ENCODE results near the gene SETD7.

Gene SETD7

DNA sequence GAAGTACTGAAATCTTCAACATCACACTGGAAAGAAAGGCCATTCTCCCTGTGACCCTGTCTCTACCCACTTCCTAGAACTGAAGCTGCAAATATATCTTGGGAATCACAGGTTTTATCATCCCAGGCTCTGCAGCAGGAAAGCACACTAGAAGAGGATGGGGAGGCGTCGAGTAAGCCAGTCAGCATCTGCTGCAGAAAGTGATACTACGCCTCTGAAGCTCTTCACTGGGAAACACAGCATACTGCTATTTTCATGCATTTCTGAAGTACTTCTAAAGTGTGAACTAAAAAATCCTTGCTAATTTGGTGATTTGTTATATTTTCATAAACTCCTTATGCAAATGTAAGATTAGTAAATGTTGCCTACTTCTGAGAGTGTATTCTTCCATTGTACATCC lies 73.0 kb downstream of the SETD7 start:
- no peaks in the 10 kb centered on the region for H3K79me2 ChIP-seq (ENCODE audit: insufficient read depth, low read length)
- H3K4me3 ChIP-seq (ENCODE audit: insufficient read depth, low read length, poor library complexity, severe bottlenecking) = no peak overlapping the region
- no peaks in the 10 kb centered on the region for H3K9me2 ChIP-seq (replicated peaks; ENCODE audit: insufficient read depth, low read length)
- no peaks in the 10 kb centered on the region for H3K27me3 ChIP-seq (ENCODE audit: low read length)
- no peaks in the 10 kb centered on the region; the same call in 1 of the 2 replicates for H3F3A ChIP-seq (ENCODE audit: insufficient read depth)
- no peaks in the 10 kb centered on the region for H3K9me3 ChIP-seq (ENCODE audit: insufficient read depth, low read length)
- TF ChIP-seq EZH2phosphoT487 (conservative IDR thresholded peaks at IDR 0.05; ENCODE audit: low read length) = no peak
- TF ChIP-seq, protein P1, sequence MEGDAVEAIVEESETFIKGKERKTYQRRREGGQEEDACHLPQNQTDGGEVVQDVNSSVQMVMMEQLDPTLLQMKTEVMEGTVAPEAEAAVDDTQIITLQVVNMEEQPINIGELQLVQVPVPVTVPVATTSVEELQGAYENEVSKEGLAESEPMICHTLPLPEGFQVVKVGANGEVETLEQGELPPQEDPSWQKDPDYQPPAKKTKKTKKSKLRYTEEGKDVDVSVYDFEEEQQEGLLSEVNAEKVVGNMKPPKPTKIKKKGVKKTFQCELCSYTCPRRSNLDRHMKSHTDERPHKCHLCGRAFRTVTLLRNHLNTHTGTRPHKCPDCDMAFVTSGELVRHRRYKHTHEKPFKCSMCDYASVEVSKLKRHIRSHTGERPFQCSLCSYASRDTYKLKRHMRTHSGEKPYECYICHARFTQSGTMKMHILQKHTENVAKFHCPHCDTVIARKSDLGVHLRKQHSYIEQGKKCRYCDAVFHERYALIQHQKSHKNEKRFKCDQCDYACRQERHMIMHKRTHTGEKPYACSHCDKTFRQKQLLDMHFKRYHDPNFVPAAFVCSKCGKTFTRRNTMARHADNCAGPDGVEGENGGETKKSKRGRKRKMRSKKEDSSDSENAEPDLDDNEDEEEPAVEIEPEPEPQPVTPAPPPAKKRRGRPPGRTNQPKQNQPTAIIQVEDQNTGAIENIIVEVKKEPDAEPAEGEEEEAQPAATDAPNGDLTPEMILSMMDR (IDR thresholded peaks at IDR 0.05; ENCODE audit: insufficient read depth, low read length, poor library complexity, severe bottlenecking) = no peak
- no peak overlapping the region for H3K27ac ChIP-seq (ENCODE audit: low read depth, low read length)
- no peaks in the 10 kb centered on the region for H3K36me3 ChIP-seq (ENCODE audit: low read length)
- no peak overlapping the region for H2AFZ ChIP-seq (ENCODE audit: low read depth, low read length, severe bottlenecking)
- H4K20me1 ChIP-seq (ENCODE audit: low read depth, low read length) = no peaks in the 10 kb centered on the region
- no peak overlapping the region for H3K4me2 ChIP-seq (ENCODE audit: low read depth, low read length, poor library complexity, severe bottlenecking)
- no peak overlapping the region for H3K9ac ChIP-seq (ENCODE audit: low read length)

DNA sequence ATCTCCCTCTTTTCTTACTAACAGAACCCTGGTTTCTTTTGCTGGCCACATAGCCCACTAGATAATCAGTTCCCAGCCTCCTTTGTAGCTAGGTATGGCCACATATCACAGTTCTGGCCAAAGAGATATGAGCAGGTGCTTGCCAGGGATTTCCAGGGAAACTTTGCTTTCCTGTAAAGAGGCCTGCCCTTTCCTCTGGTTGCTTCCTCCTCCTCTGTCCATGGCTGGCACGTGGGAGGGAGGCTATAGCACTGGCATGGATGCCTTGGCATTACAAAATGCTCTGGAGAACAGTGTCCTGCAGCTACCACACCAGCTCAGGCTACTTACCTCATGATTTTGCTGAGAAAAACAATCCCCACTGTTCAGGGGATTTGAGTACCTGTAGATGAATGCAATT lies 74.6 kb downstream of the SETD7 start:
- Histone ChIP-seq H3F3A (ENCODE audit: insufficient read depth) (no peaks in the 10 kb centered on the region), H3K4me3 (ENCODE audit: insufficient read depth, low read length, poor library complexity, severe bottlenecking) (no peak overlapping the region), H2AFZ (ENCODE audit: low read depth, low read length, severe bottlenecking) (no peak overlapping the region), H3K36me3 (ENCODE audit: low read length) (no peaks in the 10 kb centered on the region), H3K9me3 (ENCODE audit: insufficient read depth, low read length) (no peaks in the 10 kb centered on the region), H3K79me2 (ENCODE audit: insufficient read depth, low read length) (no peaks in the 10 kb centered on the region), H4K20me1 (ENCODE audit: low read depth, low read length) (no peaks in the 10 kb centered on the region), H3K27ac (ENCODE audit: low read depth, low read length) (no peak overlapping the region), H3K4me2 (ENCODE audit: low read depth, low read length, poor library complexity, severe bottlenecking) (no peak overlapping the region), H3K27me3 (ENCODE audit: low read length) (no peaks in the 10 kb centered on the region), H3K9ac (ENCODE audit: low read length) (no peak overlapping the region), H3K9me2 (replicated peaks; ENCODE audit: insufficient read depth, low read length) (no peaks in the 10 kb centered on the region)
- TF ChIP-seq, protein P1 (IDR thresholded peaks at IDR 0.05; ENCODE audit: insufficient read depth, low read length, poor library complexity, severe bottlenecking) = no peak
- TF ChIP-seq EZH2phosphoT487 (conservative IDR thresholded peaks at IDR 0.05; ENCODE audit: low read length) = no peak

DNA sequence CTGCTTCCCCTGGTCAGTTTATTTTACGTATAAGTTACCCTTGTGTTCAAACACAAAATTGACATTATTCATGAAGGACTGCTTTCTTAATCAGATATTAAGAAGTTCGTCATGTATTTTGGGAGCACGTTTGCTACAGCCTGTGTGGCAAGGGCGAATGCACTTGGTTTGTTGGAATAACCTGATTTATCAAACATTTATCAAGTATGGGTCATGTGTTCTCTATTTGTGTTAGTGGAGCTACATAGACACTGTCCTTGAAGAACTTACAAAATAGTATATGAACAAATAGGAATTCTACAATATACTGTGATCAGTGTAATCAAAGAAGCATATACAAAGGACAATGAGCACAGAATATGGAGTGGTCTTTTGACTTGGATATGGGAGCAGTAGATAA lies 79.7 kb downstream of the SETD7 start:
- Histone ChIP-seq H3K4me3 (ENCODE audit: insufficient read depth, low read length, poor library complexity, severe bottlenecking) (no peak overlapping the region), H4K20me1 (ENCODE audit: low read depth, low read length) (no peaks in the 10 kb centered on the region), H3K4me2 (ENCODE audit: low read depth, low read length, poor library complexity, severe bottlenecking) (no peak overlapping the region), H3K9ac (ENCODE audit: low read length) (no peak overlapping the region), H3K27ac (ENCODE audit: low read depth, low read length) (no peak overlapping the region), H3F3A (ENCODE audit: insufficient read depth) (no peaks in the 10 kb centered on the region), H2AFZ (ENCODE audit: low read depth, low read length, severe bottlenecking) (no peak overlapping the region), H3K36me3 (ENCODE audit: low read length) (peaks cover 3% of the 10 kb centered on the region; the same call in 1 of the 2 replicates), H3K27me3 (ENCODE audit: low read length) (no peaks in the 10 kb centered on the region), H3K9me2 (replicated peaks; ENCODE audit: insufficient read depth, low read length) (no peaks in the 10 kb centered on the region), H3K9me3 (ENCODE audit: insufficient read depth, low read length) (no peaks in the 10 kb centered on the region), H3K79me2 (ENCODE audit: insufficient read depth, low read length) (peaks cover 7% of the 10 kb centered on the region; the same call in 1 of the 2 replicates)
- TF ChIP-seq, protein P1 (IDR thresholded peaks at IDR 0.05; ENCODE audit: insufficient read depth, low read length, poor library complexity, severe bottlenecking) = no peak
- TF ChIP-seq EZH2phosphoT487 (conservative IDR thresholded peaks at IDR 0.05; ENCODE audit: low read length) = no peak

Measured in SU-DHL-6 (cell line).